ENCODE measurements around the gene TXNDC16. TPM values are rescaled to one million over a fixed set of nuclear protein-coding genes. Genes with fewer than 3 reads are reported as not detected.

Gene TXNDC16
- total RNA-seq, 2 donors from 2014 or later: 11.5 to 17.5 TPM

DNA sequence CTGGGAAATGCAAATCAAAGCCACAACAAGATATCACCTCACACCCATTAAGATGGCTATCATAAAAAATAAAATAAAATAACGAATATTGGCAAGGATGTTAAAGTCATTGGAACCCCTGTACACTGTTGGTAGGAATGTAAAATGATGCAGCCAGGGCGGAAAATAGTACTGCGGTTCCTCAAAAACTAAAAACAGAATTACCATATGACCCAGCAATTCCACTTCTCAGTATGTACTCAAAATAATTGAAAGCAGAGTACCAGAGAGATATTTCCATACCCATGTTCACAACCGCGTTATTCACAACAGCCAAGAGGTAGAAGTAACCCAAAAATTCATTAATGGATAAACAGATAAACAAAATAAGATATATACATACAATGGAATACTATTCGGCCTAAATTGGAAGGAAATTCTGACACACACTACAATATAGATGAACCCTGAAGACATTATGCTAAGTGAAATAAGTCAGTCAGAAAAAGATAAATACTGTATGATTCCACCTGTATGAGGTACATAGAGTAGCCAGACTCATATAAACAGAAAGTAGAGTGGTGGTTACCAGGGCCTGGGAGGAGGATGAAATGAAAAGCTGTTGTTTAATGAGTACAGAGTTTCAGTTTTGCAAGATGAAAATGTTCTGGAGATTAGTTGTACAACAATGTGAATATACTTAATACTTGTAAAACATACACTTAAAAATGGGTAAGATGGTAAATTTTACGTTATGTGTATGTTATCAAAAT, 84.6 kb downstream of the TXNDC16 start:
- Histone ChIP-seq H3K27ac (ENCODE audit: low read depth, low read length) (no peak overlapping the region), H3K9me3 (ENCODE audit: control insufficient read depth, low read length) (no peaks in the 10 kb centered on the region), H3K9ac (ENCODE audit: extremely low read depth, low read length, poor library complexity, severe bottlenecking) (no peak overlapping the region), H3K4me3 (ENCODE audit: low read length) (no peak overlapping the region), H3K36me3 (ENCODE audit: control insufficient read depth, insufficient read depth, low read length) (no peaks in the 10 kb centered on the region), H3K4me1 (ENCODE audit: control insufficient read depth, insufficient read depth, low read length) (no peaks in the 10 kb centered on the region), H3K27me3 (ENCODE audit: control insufficient read depth, insufficient read depth, low read length, poor library complexity, severe bottlenecking) (no peaks in the 10 kb centered on the region)
- DNase-seq: no peak
- TF ChIP-seq, protein P1, sequence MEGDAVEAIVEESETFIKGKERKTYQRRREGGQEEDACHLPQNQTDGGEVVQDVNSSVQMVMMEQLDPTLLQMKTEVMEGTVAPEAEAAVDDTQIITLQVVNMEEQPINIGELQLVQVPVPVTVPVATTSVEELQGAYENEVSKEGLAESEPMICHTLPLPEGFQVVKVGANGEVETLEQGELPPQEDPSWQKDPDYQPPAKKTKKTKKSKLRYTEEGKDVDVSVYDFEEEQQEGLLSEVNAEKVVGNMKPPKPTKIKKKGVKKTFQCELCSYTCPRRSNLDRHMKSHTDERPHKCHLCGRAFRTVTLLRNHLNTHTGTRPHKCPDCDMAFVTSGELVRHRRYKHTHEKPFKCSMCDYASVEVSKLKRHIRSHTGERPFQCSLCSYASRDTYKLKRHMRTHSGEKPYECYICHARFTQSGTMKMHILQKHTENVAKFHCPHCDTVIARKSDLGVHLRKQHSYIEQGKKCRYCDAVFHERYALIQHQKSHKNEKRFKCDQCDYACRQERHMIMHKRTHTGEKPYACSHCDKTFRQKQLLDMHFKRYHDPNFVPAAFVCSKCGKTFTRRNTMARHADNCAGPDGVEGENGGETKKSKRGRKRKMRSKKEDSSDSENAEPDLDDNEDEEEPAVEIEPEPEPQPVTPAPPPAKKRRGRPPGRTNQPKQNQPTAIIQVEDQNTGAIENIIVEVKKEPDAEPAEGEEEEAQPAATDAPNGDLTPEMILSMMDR (conservative IDR thresholded peaks at IDR 0.05): no peak
- H3K9me3 Mint-ChIP-seq: no peaks in the 10 kb centered on the region
- H3K27me3 Mint-ChIP-seq (ENCODE audit: insufficient read depth): no peaks in the 10 kb centered on the region
- H3K4me3 Mint-ChIP-seq: no peak overlapping the region
- peaks cover 8% of the 10 kb centered on the region for H3K36me3 Mint-ChIP-seq (ENCODE audit: low read depth)
- no peaks in the 10 kb centered on the region for H3K4me1 Mint-ChIP-seq
- WGBS, 2 experiments (ENCODE audit: insufficient coverage in 1 of 2, insufficient read length in 1 of 2): 77% methylated on average over 6 of the region's 7 CpGs; no CpG with 5 or more reads in 1 of the 2 experiments
- H3K27ac Mint-ChIP-seq: no peak overlapping the region

DNA sequence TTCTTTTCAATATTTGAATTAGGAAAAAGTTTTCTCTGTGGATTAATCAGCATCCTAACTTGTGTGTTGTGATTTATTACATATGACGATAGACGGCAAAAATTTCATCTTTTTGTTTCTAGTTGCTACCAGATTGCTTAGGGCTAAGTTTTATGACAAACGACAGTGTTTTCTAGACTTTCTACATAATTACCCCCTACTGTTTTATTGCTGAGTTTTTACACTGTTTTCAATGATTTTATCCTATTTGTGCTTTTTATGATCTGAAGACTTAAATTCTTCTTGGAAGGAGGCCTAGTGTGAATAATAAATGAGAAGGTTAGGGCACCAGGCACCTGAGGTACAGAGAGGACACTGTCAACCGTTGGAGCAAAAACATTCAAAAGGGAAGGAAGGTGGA, 88.1 kb downstream of the TXNDC16 start:
- Histone ChIP-seq H3K36me3 (ENCODE audit: control insufficient read depth, insufficient read depth, low read length) (no peaks in the 10 kb centered on the region), H3K9ac (ENCODE audit: extremely low read depth, low read length, poor library complexity, severe bottlenecking) (no peak overlapping the region), H3K4me3 (ENCODE audit: low read length) (no peak overlapping the region), H3K9me3 (ENCODE audit: control insufficient read depth, low read length) (peaks cover 6% of the 10 kb centered on the region), H3K4me1 (ENCODE audit: control insufficient read depth, insufficient read depth, low read length) (no peaks in the 10 kb centered on the region), H3K27ac (ENCODE audit: low read depth, low read length) (no peak overlapping the region), H3K27me3 (ENCODE audit: control insufficient read depth, insufficient read depth, low read length, poor library complexity, severe bottlenecking) (no peaks in the 10 kb centered on the region)
- Mint-ChIP-seq H3K4me3 (no peak overlapping the region), H3K27ac (no peak overlapping the region), H3K27me3 (ENCODE audit: insufficient read depth) (no peaks in the 10 kb centered on the region), H3K36me3 (ENCODE audit: low read depth) (peaks cover 20% of the 10 kb centered on the region), H3K4me1 (no peaks in the 10 kb centered on the region), H3K9me3 (peaks cover 8% of the 10 kb centered on the region)
- TF ChIP-seq, protein P1 (conservative IDR thresholded peaks at IDR 0.05): no peak
- no peak for DNase-seq
- WGBS, 2 experiments (ENCODE audit: insufficient coverage in 1 of 2, insufficient read length in 1 of 2): 93 to 100% methylated on average over 1 to 4 of the region's 4 CpGs

DNA sequence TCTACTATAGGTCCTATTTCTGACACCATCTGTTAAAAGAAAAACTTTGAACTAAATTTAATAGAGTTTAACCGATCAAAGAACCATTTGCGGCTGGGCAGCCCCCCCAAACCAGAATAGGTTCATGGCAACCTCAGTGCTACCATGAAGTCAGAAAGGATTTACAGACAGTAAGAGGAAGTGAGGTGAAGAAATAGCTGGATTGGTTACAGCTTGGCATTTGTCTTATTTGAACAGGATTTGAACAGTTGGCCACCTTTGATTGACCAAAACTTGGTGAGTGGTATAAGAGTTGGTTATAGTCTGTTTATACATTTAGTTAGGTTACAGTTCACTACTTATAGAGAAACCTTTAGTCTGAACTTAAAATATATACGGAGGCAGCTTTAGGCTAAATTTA, 88.9 kb downstream of the TXNDC16 start:
- TF ChIP-seq, protein P1 (conservative IDR thresholded peaks at IDR 0.05): no peak
- peaks cover 8% of the 10 kb centered on the region for H3K9me3 Mint-ChIP-seq
- Histone ChIP-seq H3K9me3 (ENCODE audit: control insufficient read depth, low read length) (peaks cover 6% of the 10 kb centered on the region), H3K27me3 (ENCODE audit: control insufficient read depth, insufficient read depth, low read length, poor library complexity, severe bottlenecking) (no peaks in the 10 kb centered on the region), H3K4me1 (ENCODE audit: control insufficient read depth, insufficient read depth, low read length) (no peaks in the 10 kb centered on the region), H3K36me3 (ENCODE audit: control insufficient read depth, insufficient read depth, low read length) (no peaks in the 10 kb centered on the region), H3K27ac (ENCODE audit: low read depth, low read length) (no peak overlapping the region), H3K4me3 (ENCODE audit: low read length) (no peak overlapping the region), H3K9ac (ENCODE audit: extremely low read depth, low read length, poor library complexity, severe bottlenecking) (no peak overlapping the region)
- H3K4me1 Mint-ChIP-seq: no peaks in the 10 kb centered on the region
- no peak overlapping the region for H3K27ac Mint-ChIP-seq
- no peak overlapping the region for H3K4me3 Mint-ChIP-seq
- no peaks in the 10 kb centered on the region for H3K27me3 Mint-ChIP-seq (ENCODE audit: insufficient read depth)
- WGBS, 2 experiments (ENCODE audit: insufficient coverage in 1 of 2, insufficient read length in 1 of 2): 88 to 95% methylated on average over 2 of the region's 3 CpGs
- peaks cover 20% of the 10 kb centered on the region for H3K36me3 Mint-ChIP-seq (ENCODE audit: low read depth)
- DNase-seq: no peak
